Type B pancreatic cell (in vitro differentiated cells): Measurements from ENCODE around the gene CDC42EP1. TPM values are rescaled to one million over a fixed set of nuclear protein-coding genes. Genes with fewer than 3 reads are reported as not detected.
A peak's percentile ranks its signal among the peaks of the same experiment; 100 is the strongest.

ENCODE experiments used
- DNase-seq: peaks from one replicate; pipeline ENCODE4 v3.0.0; 2021; ENCODE audit warnings: mixed read lengths; ENCODE audit not compliant: unreplicated experiment; ENCODE audit errors: extremely low spot score
- H3K27ac Mint-ChIP-seq: 2 replicates; pipeline ENCODE4 v1.8.0; 2021; ENCODE audit warnings: mild to moderate bottlenecking, mixed read lengths
- H3K27me3 Mint-ChIP-seq: 2 replicates; pipeline ENCODE4 v1.8.0; 2021; ENCODE audit warnings: mixed read lengths
- H3K36me3 Mint-ChIP-seq: 2 replicates; pipeline ENCODE4 v1.8.0; 2021; ENCODE audit warnings: mixed read lengths
- H3K4me1 Mint-ChIP-seq: one replicate; pipeline ENCODE4 v1.8.0; 2021; ENCODE audit warnings: mixed read lengths; ENCODE audit not compliant: unreplicated experiment
- H3K4me3 Mint-ChIP-seq: 2 replicates; pipeline ENCODE4 v1.8.0; 2021; ENCODE audit warnings: mild to moderate bottlenecking, mixed read lengths
- H3K9me3 Mint-ChIP-seq: 2 replicates; pipeline ENCODE4 v1.8.0; 2021; ENCODE audit warnings: mixed read lengths
- total RNA-seq: library from RNA; stranded (reverse); gene quantifications from 2 replicates; pipeline ENCODE4 v1.2.1, GENCODE V29; 2021; ENCODE audit warnings: low replicate concordance
- TF ChIP-seq, protein P1 (sequence below): fragments of 200-600 bp; sonication (generic); conservative IDR thresholded peaks from 2 replicates; pipeline ENCODE4 v1.5.0; 2021; ENCODE audit warnings: antibody characterized with exemption, mild to moderate bottlenecking

CDC42EP1 gene
- total RNA-seq, 1 donor from 2014 or later: 30.4 TPM

DNA sequence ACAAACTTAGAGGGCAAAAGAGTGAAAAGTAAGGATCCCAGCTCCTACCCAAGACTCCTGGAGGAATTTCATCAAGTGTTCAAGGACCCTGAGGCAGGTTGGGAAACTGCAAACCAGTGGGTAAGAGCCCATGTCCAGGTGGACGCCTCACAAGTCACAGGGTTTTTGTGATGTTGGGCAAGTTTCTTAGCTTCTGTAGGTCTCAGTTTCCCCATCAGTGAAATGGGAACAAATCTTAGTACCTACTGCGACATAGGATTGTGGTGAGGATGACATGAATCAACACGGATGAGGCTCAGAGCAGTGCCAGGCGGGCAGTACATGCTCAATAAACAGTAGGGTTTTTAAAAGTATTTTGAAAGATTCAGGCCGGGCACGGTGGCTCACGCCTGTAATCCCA is 17.3 kb upstream of the CDC42EP1 start:
- no peak for DNase-seq
- Mint-ChIP-seq H3K27me3 (peaks cover 7% of the 10 kb centered on the region), H3K4me3 (no peak overlapping the region), H3K27ac (no peak overlapping the region), H3K4me1 (peaks cover 41% of the 10 kb centered on the region), H3K9me3 (no peaks in the 10 kb centered on the region), H3K36me3 (no peaks in the 10 kb centered on the region)
- TF ChIP-seq, protein P1, sequence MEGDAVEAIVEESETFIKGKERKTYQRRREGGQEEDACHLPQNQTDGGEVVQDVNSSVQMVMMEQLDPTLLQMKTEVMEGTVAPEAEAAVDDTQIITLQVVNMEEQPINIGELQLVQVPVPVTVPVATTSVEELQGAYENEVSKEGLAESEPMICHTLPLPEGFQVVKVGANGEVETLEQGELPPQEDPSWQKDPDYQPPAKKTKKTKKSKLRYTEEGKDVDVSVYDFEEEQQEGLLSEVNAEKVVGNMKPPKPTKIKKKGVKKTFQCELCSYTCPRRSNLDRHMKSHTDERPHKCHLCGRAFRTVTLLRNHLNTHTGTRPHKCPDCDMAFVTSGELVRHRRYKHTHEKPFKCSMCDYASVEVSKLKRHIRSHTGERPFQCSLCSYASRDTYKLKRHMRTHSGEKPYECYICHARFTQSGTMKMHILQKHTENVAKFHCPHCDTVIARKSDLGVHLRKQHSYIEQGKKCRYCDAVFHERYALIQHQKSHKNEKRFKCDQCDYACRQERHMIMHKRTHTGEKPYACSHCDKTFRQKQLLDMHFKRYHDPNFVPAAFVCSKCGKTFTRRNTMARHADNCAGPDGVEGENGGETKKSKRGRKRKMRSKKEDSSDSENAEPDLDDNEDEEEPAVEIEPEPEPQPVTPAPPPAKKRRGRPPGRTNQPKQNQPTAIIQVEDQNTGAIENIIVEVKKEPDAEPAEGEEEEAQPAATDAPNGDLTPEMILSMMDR: no peak

DNA sequence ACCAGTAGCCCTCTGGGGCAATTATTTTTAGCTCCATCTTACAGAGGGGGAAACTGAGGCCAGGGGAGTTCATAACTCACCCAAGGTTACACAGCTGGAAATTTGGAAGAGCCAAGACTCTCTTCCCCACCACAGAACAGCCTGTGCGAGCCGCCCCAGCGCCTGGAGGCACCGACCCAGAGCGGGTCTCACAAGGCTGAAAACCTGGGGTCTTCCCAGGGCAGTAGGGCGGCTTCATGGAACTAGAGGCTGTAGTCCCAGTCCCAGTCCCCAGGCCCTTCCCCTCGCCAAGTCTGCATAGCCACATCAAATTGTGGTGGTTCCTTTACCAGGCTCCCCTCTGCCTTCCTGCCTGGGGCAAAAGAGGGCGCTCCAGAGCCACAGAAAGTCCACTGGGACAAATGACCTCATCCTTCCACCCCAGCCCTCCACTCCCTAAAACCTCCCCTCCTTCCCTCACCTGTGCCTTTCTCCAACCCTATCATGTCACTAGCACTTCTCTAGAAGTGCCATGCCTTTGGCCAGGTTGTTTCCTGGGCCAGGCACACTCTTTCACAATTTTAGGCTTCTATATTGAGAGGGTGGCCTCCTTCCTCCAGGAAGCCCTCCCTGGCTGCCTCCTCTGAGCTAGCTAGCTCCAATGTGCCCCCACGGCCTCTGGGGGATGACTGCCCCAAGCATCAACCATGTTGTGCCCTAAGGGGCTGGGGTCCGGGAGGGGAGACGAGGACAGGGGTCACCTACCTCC is 15.2 kb upstream of the CDC42EP1 start:
- peak overlapping the region; percentile 78 for H3K27ac Mint-ChIP-seq
- peaks cover 38% of the 10 kb centered on the region for H3K4me1 Mint-ChIP-seq
- peak overlapping the region; percentile 47 for H3K4me3 Mint-ChIP-seq
- H3K9me3 Mint-ChIP-seq: no peaks in the 10 kb centered on the region
- DNase-seq: no peak
- H3K36me3 Mint-ChIP-seq: no peaks in the 10 kb centered on the region
- TF ChIP-seq, protein P1: peak; percentile 67
- H3K27me3 Mint-ChIP-seq: peaks cover 3% of the 10 kb centered on the region

DNA sequence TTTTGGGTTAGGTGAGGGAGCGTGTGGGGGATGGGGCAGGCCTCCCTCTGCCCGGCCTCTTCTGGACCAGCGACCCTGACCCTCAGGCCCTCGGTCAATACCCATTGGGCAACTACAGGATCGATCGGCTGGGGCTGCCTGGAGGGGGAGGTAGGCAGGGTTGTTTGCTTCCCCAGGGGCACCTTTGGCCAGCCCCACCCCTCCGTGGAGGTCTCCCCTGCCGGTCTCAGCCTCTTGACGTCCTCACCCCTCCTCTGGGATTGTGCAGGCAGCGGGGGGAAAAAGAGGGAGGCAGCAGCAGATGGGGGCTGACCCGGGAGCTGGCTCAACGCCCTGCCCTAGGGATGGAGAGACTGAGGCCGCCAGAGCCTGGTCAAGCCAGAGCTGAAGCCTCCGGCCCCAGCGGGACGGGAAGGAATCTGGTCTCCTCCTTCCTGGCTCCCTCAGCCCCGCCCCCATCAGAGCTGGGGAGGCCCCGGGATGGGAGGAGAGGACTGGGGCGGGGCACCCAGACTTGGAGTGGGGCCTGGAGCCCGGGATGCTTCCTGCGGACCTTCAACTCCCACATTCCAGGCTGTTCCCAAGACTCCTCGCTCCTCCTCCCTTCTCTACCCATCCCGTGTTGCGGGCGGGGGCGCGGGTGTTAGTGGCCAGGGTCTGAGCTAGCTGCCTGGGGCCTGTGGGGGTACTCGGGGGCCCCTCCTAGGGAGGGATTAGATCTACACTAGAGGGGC is 14.4 kb upstream of the CDC42EP1 start:
- Mint-ChIP-seq H3K36me3 (no peaks in the 10 kb centered on the region), H3K27ac (peak overlapping the region; percentile 87), H3K9me3 (no peaks in the 10 kb centered on the region), H3K4me1 (peaks cover 31% of the 10 kb centered on the region), H3K4me3 (peak overlapping the region; percentile 51), H3K27me3 (peaks cover 3% of the 10 kb centered on the region)
- DNase-seq: no peak
- TF ChIP-seq, protein P1: no peak

DNA sequence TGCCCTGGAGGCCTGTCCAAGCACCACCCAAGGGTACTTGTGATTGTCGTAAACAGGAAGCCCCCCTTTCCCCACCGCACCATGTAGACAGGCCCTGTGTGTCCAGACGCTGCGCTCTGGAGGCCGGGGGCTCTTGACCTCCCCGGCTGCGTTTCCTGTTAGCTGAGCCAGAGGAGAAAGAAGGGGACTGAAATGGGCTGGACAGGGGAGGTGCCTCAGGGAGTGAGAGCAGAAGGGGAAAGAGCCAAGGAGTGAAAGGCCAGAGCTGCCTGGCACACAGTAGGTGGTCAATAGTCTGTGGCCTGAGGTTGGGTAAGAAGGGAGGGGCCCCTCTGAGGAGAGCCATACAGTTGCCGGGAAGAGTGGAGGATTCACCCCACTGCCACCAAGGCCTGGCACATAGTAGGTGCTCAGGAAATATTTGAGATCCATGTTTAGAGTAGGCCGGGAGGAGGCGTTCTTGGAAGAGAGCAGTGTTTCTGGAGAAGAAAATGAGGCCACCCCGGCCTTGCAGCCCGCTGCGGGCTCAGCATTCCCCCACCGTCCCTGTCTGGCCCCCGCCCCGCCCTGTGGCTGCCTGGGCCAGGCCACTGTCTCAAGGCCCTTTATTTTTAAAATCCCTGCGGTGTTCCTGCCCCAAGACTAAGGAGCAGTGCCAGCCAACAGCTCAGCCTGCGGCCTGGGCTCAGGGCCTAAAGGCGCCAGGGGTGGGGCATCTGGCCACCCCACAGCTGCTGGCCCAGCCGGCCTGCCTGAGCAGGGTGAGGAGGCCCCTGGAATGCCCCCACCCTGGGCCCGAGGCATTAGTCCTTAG is 13.6 kb upstream of the CDC42EP1 start:
- H3K4me1 Mint-ChIP-seq: peaks cover 33% of the 10 kb centered on the region
- TF ChIP-seq, protein P1: no peak
- H3K27me3 Mint-ChIP-seq: peaks cover 2% of the 10 kb centered on the region
- H3K4me3 Mint-ChIP-seq: no peak overlapping the region
- DNase-seq: no peak
- no peaks in the 10 kb centered on the region for H3K9me3 Mint-ChIP-seq
- H3K36me3 Mint-ChIP-seq: no peaks in the 10 kb centered on the region
- peak overlapping the region; percentile 87 for H3K27ac Mint-ChIP-seq

DNA sequence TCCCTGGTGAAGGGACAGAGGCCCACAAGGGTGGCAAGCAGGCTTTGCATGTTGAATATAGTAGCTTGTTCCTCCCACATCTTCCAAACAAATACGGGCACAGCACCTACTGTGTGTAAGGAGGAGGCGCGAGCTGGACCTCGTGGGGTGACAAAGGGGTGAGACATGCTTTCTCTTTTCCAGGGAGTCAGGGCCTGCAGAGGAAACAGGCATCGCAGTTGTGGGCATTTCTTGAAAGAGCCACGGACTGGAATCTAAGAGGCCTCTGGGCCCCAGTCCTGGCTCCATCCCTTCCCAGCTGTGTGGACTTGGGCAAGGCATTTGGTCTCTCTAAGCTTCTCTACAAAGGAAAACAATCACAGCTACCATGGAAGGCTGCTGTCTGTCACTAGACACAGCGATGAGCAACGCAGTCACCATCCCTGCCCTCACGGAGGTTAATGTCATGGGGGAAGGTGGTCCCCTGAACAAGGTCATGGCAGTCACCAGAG is 13.0 kb upstream of the CDC42EP1 start:
- H3K27ac Mint-ChIP-seq: peak overlapping the region; percentile 81
- no peak overlapping the region for H3K4me3 Mint-ChIP-seq
- no peaks in the 10 kb centered on the region for H3K27me3 Mint-ChIP-seq
- no peaks in the 10 kb centered on the region for H3K9me3 Mint-ChIP-seq
- DNase-seq: no peak
- peaks cover 31% of the 10 kb centered on the region for H3K4me1 Mint-ChIP-seq
- TF ChIP-seq, protein P1: no peak
- H3K36me3 Mint-ChIP-seq: no peaks in the 10 kb centered on the region
